Measurements from ENCODE around the gene SH3PXD2B. TPM values are rescaled to one million over a fixed set of nuclear protein-coding genes. Genes with fewer than 3 reads are reported as not detected.
"Not testable (repeated sequence)": the region's sequence is repeated elsewhere in the genome, so short reads cannot be mapped to it uniquely, and the experiment has no call there.

The SH3PXD2B gene
- total RNA-seq, 1 donor from 2014 or later, result 24.0 TPM

DNA sequence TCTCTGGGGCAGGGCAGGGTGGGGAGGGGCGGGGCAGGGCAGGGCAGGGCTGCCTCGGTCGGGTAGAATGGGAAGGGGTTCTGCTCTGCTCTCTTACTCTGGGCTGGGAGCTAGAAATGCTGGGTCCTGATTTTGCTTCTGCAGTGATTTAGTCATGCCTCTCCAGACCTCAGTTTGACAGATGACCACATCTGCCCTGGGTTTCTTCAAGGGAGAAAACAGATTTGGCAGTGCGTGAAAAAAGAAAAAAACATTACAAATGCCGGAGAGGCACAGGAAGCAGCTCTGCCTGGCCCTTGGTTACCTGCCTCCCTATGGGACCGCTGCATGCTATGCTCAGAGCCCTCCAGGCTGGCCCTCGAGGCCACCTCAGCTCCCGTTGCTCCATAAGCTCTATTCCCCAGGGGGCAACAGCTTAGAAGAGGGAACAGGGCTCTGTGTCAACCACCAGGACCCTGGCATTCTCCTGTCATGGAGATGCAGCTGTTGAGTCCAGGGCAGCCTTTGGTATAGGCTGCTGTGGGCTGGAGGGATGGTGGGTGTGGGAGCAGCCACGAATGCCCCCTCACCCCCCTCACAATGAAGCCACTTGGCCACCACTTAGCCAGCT, 117.5 kb downstream of the SH3PXD2B start:
- peak; percentile 79 for DNase-seq

DNA sequence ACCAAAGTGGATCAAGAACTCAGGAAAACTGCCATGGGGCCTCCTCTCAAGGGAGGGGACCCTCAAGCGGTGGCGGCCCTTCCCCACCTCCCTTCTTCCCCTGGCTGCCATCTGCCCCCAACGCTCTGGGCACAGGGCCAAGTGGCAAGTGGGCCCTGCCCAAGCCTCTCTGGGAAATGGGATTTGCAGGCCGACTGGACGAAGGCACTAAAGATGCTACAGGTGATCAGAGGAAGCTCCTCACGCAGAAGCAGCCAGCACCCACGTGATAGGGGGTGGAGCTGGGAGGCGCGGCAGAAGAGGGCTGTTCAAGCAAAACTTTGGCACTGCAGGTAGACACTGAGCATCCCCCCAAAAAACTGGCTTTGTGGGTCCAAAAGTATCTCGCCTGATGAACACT, 118.1 kb downstream of the SH3PXD2B start:
- peak; percentile 40 for DNase-seq

DNA sequence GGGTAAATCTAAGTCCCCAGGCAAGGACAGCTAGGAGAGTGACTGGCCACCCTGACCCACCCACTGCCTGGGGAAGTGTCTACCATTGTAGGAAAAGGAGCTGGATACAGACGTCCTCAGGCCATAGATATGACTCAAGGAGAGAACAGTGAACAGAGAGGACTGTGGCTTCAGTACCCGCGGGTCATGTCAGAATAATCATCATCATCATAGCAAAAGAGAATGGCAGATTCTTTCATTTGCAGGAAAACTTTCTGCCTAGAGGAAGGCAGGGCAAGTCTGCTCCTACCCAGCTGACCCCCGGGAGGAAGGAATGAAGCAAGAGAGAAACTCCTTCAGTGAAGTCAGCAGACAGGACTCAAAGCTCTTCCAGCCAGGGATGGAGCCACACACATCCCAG, 118.6 kb downstream of the SH3PXD2B start:
- DNase-seq, result no peak

DNA sequence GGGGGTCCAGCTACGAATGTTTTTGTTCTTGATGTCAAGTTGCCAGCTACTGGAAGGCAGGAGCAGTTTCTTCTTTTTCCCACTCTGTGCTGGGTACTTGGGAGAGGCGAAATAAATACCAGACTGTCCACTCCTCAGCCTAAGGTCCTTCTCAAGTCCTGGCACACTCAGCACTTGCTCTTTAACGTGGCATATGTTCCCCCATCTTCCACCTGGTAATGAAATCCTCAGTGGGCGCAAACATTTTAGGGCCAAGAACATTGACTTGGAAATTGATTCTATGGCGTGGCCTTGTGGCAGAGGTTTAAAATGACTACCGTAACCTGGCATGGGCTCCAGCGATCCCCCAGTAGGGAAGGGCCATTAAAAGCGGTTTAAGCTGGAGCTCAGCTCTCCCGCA, 119.7 kb downstream of the SH3PXD2B start:
- no peak for DNase-seq

DNA sequence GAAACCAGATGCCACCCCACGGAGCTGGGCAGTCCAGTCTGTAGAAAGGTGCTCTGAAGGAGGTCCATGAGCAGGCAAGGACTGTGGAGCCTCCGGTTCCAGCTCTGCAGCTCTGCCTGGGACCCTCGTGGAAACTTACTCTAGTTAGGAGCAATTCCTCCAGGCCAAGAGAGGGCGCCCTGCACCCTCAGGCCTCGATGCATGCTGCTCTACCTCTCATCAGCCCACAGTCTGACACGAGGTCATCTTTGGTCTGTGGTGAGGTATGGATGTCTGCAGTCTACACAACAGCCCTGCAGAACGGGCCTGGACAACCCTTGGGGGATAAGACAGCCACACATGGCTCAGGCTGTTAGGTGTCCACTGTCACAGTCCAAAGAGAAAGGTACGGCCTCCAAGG, 120.1 kb downstream of the SH3PXD2B start:
- no peak for DNase-seq

DNA sequence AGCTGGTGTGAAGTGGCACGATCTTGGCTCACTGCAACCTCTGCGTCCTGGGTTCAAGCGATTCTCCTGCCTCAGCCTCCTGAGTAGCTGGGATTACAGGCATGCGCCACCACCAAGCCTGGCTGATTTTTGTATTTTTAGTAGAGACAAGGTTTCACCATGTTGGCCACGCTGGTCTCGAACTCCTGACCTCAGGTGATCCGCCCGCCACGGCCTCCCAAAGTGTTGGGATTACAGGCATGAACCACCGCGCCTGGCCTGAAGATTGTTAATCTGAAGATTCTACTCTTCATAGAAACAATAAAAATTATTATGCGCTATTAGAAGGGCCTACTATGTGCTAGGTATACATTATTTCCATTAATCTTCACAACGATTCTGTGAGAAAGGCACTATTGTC, 127.4 kb downstream of the SH3PXD2B start:
- DNase-seq, result not testable (repeated sequence)

DNA sequence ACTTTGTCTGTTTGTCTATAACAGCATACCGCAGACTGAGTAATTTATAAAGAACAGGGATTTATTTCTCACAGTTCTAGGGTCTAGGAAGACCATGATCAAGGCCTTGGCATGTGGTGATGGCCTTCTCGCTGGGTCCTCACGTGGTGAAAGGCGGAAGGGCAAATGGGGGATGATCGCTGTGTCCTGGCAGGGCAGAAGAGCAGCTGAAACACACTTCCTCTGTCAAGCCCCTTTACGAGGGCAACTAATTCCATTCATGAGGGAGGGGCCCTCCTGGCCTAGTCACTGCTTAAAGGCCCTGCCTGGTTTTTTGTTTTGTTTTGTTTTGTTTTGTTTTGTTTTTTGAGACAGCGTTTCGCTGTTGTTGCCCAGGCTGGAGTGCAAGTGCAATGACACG, 128.9 kb downstream of the SH3PXD2B start:
- DNase-seq, result no peak

DNA sequence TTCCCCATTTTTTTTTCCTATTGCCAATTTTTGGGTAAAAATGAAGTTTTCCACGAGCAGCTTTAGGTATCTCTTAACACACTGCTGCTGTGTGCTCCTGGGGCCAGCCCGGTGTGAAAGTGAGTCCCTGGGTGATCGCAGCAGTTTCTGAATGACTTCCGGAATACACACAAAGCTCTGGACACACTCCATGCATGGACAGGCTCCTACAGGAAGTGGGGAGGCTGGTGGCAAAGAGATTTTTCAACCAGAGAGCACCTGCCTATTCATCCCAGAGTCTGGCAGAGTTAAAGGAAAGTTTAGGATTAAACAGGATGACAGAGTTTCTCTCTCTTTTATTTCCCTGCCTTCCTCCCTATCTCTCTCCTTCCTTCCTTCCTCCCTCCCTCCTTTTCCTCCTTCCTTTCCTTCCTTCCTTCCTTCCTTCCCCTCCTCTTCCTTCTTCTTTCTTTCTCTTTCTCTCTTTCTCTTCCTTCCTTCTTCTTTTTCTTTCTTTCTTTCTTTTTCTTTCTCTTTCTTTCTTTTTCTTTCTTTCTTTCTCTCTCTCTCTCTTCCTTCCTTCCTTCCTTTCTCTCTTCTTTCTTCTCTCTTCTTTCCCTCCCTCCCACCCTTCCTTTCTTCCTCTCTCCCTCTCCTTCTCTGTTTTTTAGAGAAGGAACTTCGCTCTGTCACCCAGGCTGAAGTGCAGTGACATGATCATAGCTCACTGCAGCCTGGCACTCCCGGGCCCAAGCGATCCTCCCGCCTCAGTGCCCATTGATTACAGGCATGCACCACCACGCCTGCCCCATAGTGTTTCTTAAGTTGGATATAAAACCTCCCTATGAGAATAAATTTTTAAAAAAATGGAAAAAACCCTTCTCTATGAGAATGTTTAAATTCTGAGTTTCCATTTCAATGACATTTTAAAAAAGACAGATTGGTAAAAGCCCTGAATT, 132.0 kb downstream of the SH3PXD2B start:
- no peak for DNase-seq

DNA sequence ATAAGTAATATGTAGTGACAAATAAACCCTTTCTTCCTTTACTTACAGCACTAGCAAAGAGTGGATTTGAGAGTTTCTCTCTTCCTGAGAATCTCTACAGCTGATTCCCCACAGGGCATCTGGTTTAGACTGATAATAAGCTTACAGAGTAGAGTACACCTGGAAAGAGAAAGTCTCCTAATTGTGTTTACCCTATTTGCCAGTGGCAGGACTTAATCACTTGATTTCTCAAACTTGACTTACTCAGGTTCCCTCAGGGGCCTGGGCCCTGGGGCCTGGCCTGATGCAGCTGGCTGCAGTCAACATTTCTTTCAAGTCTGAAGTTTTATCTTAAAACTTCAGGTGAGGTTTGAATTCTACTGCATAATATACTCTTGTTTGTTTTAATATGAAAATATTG, 132.7 kb downstream of the SH3PXD2B start:
- no peak for DNase-seq

DNA sequence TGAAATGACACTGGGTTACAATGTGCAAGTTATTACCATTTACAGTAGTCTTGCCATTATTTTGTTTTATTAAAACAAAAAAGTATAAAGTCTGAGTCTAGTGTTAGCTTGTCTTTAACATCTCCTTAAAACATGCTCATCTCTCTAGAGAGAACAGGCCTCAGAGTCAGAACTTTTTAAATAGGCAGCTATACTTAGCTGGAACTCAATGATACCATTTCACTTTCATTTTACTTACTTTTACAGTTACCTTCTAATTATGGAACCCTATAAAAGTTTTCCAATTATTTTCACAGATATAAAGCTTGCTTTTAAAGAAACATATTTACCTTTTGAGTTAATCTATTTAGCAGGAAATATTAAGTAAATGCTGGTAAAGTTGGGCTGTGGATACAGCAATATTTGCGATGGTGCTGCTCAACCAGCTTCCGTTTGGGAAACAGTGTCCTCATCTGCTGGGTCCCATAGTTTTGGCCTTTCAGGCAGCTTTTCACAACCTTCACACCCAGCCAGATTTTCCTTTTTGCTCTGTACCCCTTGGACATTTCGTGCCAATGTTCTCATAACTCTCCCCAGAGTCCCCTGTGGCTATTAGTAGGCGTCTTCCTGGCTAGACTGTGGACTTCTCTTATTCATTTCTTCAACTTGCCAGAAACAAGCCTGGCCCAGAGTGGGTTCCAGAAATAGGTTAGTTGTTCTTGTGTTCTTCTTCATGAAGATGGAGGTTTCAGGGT, 134.4 kb downstream of the SH3PXD2B start:
- no peak for DNase-seq

DNA sequence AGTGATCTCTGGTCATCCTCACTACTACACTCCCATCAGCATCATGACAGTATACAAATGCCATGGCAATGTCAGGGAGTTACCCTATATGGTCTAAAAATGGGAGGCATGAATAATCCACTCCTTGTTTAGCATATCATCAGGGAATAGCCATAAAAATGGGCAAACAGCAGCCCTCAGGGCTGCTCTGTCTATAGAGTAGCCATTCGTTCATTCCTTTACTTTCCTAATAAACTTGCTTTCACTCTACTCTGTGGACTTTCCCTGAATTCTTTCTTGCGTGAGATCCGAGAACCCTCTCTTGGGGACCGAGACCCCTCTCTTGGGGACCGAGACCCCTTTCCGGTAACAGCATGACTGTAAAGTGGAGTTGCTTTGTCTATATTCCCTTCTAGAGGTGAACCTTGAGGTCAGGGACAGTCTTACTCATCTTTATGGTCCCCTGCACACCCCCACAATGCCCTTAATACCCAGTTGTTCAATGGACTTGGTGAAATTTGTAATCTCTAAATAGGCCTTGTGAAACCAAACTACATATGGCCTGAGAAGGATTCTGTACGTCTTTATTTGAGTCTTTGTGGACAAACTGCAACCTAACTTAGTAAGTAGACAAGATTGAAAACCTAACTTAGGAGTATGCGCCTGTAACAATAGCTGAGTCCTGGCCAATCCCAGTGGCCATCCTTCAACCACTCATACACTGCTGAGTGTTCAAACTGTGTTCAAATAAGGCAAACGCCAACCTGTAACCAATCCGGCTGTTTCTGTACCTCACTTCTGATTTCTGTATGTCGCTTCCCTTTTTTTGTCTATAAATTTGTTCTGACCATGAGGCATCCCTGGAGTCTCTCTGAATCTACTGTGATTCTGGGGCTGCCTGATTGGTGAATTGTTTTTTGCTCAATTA, 138.5 kb downstream of the SH3PXD2B start:
- no peak for DNase-seq

DNA sequence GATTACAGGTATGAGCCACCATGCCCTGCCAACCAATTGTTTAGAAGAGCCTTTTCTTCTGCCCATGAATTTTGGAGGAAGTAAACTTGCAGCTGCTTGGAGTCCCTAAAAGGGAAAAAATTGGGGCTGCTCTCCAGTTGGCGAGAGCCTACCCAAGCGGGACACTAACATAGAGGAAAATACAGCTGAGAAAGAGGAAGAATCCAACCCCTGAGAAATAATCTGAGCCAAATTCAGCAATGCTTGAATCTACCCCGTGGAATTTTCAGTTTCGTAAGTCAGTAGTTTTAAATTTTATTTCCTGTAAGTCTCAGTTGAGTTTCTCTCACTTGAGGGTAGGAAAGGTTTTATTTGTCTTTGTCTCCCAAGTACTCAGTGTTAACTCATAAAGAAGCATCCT, 140.4 kb downstream of the SH3PXD2B start:
- no peak for DNase-seq

DNA sequence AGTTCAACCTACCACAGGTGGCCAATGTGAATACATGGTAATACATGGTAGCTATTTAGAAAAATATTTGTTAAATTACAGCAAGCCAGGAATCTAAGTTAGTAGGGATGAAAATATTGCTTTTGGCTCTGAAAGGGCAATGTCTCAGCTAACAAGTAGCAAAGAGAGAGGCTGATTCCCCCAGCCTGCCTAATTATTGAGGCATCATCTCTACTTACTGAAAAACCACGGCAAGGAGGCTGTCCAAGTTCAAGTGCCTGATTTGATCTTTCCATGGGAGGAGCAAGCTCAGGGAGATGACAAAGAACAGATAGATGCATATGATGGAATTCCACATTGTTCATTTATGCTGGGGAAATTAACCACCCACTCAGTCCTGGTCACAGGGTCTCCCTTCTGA, 142.0 kb downstream of the SH3PXD2B start:
- no peak for DNase-seq

DNA sequence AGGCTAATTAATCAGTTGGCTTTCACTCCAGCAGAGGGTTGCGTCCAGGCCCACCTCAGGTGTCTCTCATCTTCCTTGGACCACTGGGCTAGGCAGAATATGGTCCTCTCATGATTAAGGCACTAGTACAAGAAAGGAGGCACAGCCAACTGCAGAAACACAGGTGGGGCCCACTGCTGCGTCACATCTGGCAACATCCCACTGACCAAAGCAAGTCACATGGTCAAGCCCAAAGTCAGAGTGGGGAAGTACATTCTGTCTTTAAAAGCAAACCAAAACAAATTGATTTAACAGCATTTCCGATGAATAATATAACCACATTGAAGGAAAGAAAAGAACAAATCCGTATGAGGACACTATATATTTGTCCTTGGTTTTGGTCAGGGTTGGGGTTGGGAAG, 142.7 kb downstream of the SH3PXD2B start:
- no peak for DNase-seq

DNA sequence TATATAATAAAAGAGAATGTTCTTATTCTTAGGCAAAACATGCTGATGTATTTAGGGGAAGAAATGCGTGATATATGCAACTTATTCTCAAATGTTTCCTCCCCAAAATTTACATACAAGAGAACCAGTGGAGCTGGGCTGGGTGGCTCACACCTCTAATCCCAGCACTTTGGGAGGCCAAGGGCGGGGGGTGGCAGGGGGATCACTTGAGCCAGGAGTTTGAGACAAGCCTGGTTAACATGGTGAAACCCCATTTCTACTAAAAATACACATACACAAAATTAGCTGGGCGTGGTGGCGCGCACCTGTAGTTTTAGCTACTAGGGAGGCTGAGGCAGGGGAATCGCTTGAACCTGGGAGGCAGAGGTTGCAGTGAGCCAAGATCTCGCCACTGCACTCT, 143.3 kb downstream of the SH3PXD2B start:
- DNase-seq, result no peak

DNA sequence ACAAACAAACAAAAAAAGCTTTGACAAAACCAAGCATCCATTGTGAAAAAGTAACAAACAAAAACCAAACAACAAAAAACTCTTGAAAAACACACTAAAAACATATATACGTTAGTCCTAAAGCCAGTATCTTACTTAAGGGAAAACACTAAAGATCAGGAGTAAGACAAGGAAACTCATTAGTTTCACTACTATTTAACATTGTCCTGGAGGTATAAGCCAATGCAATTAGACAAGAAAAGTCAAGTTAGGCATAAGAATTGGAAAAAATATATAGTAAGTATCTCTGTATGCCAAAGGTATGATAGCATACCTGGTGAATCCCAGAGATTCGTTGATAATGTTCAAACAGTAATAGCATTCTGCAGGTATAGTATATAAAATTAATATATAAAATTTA, 148.9 kb downstream of the SH3PXD2B start:
- no peak for DNase-seq

DNA sequence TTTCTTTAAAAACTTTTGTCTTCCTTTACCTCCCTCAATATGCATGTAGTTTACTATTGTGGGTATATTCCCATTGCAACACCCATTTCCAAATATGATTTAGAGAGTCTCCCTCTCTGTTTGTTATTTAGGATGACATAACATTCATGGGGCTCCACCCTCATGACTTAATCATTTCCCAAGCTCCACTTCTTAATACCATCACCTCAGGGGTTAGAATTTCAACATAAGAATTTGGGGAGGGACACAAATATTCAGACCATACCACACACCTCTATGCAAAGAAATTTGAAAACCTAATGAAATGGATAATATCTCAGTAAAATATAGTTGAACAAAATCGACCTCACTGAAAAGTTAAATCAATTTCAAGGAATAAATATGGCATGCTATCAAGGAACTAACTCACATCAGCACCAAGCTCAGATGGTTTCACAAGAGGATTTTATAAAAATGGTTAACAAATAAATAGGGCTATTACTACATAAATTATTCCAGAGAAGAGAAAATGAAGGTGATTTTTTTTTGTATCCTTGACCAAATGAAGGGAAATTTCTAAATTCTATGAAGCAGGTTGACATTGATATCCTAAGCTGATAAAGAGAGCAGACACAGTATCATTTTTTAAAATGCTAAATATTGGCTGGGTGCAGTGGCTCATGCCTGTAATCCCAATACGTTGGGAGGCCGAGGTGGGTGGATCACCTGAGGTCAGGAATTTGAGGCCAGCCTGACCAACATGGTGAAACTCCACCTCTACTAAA, 150.6 kb downstream of the SH3PXD2B start:
- no peak for DNase-seq

DNA sequence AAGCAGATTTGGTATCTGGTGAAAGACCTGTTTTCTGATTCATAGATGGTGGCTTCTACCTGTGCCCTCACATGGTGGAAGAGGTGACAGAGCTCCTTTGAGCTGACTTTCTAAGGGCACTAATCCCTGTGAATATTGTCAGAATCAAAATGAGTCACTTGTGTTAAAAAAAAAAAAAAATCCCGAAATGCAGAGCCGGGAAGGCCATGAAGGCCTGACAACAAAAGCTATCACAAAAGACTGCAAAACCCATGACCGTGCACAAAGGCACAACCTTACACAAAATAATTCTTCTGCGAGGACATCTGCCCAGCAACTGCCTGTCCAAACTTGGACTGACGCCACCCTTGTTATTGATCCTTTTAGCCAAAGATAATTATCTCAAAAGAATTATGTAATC, 151.2 kb downstream of the SH3PXD2B start:
- no peak for DNase-seq

DNA sequence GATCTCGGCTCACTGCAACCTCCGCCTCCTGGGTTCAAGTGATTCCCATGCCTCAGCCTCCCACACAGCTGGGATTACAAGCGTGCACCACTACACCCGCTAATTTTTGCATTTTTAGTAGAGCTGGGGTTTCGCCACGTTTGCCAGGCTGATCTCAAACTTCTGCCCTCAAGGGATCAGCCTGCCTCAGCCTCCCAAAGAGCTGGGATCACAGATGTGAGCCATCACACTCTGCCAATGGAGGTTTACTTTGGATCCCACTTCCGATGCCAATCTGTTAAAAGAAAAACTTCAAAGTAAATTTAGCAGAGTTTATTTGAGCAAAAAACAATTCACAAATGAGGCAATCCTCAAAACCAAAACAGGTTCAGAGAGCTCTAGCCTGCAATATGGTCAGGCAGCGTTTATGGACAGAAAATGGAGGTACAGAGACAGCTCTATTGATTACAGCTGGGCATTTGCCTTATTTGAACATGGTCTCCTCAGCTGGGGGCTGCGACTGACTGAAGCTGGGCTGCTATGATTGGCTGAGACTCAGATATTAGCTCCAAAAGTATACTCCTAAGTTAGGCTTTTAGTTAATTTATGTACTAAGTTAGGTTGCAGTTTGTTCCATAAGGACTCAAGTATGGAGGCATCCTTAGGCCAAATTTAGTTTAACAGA, 152.1 kb downstream of the SH3PXD2B start:
- DNase-seq, result no peak

DNA sequence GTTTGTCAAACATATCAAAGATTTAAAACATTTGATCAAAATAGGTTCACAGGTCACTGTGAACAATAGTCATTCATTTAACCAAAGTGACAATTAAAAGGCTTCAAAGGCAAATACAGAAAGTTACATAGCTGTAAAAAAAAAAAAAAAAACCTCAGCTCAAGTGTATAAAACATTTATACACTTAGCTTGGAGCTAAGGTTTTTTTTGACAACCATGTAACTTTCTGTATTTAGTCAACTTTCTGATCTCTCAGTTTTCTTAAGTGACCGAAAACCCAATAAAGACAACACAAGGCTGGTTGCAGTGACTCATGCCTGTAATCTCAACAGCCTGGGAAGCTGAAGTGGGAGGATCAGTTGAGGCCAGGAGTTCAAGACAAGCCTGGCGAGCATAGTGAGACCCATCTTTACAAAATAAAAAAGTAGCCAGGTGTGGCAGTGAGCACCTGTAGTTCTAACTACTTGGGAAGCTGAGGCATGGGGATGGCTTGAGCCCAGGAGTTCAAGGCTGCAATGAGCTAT, 154.3 kb downstream of the SH3PXD2B start:
- no peak for DNase-seq

All from tongue (tissue), 2 donors.